GM21737 (cell line): ENCODE data around the gene MAN2B2.

ENCODE experiments used
- ATAC-seq: cut with Tn5 transposase; IDR thresholded peaks from one replicate; pipeline ENCODE4 v1.9.1; 2021; ENCODE audit warnings: mild to moderate bottlenecking, moderate library complexity; ENCODE audit not compliant: unreplicated experiment

MAN2B2 gene

DNA sequence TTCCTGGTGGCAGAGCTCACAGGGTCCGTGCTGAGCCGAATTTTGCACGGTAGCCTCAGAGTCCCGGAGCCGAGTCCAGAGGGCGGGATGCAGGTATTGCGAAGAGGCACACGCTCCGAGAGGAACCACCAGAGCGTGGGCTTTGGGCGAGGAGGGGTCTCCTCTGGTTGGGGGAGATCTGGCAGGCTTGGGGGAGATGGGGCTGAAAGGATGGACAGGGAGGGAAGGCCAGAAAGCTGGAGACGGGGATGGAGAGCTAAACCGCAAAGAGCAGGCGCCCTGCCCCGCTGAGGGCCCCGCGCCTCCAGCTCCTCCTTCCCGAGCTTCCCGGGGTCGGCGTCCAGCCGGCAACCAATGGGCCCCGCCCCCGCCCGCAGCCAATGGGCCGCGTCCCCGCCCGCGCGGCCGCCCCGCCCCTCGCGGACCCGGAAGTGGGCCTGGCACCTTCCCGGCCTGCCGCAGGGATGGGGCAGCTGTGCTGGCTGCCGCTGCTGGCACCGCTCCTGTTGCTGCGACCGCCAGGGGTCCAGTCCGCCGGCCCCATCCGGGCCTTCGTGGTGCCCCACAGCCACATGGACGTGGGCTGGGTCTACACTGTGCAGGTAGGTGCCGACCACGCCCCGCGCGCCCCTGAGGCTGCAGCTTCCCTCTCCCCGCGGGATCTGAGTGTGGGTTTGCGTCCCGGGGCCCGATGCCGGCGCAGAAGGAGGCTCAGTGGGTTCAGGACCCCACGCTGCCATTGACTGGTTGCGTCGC, at the start of gene MAN2B2:
TSS of gene MAN2B2 (plus strand) at position 443 of the 756 bp plus-strand sequence. CDS start at position 465, 22 bp downstream.
- ATAC-seq: peak; percentile 90

- no peak for ATAC-seq
These were observed 49.5 kb upstream of the MAN2B2 start for GRCh38 chr4:6525474-6525873.

- ATAC-seq: no peak
These were observed 48.8 kb upstream of the MAN2B2 start for GRCh38 chr4:6526156-6526555.

- no peak for ATAC-seq
These were observed 48.3 kb upstream of the MAN2B2 start for GRCh38 chr4:6526671-6527091.

DNA sequence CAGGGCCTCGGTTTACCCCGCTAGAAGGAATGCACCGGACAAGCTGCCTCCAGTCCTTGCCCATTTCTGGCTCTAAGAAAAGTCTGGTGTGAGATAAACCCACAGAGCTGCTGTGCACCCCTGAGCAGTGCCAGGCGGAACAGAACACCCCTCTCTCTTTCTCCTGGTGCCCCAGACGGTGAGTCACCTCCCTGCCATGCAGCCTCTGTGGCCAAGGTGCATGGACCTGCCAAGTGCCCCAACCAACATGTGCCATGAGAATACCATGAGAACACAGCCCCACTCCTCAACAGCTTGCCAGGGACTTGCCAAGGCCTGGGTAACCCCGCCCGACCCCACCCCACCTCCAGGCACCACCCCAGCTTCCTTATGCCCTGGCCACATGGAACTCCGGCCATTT, 47.7 kb upstream of the MAN2B2 start:
- no peak for ATAC-seq

DNA sequence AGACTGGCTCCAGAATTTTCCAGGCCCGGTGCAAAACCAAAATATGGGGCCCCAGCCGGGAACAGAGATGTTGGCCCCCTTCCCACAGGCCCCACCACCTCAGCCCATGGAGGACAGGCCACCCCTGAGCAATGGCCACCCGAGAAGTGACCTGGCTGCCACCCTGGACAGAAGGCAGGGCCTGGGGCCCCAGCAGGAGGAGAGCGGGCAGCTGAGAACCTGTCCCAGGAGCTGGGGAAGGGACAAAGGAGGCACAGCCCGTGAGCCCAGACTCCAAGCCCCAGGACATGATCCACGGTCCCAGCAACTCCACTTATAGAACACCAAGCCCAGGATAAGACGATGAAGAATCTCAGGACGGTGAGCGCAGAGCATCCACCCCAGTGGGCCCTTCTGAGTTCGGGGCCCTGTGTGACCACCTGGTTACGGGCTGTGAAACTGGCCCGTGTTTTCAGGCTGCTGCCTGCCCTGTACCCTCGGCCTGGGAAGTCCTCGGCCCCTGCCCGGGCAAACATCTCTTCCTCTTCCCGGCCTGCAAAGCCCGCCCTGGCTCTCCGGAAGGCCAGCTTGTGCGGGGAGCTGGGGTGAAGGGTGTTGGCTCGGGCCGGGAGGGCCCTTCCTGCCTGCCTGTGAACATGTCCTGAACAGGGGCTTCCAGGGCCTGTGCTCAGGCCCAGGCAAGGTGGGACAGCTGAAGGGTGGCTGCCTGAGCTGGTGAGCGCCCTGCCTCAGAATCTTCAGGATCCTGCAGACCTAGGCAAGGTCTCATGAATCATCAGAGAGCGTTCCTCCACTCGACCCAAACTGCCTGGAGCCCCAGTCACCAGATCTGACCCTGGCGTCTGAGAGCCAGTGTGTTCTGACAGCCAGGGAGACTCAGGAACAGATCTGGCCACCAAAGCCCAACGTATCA, 47.0 kb upstream of the MAN2B2 start:
- no peak for ATAC-seq

GRCh38 chr4:6529021-6529420, 46.0 kb upstream of the MAN2B2 start:
- ATAC-seq: no peak

GRCh38 chr4:6530301-6530700, 44.7 kb upstream of the MAN2B2 start:
- ATAC-seq: no peak

DNA sequence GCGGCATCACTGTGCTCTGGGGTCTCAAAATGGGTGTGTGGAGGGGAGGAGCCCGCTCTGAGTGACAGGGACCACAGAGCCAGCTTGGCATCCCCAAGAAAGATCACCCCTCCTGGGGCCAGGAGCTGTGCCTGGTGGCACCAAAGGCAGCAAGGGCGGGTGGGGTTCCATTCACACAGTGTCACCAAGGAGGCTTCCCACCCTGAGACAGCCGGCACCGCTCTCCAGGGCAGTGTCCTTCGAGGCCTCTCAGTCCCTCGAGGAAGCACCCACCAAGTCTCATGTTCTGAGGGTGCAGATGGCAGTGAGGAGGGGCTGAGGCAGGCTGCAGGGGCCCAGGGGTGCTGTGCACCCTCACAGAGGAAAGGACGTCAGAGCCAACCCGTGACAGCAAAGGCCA, 44.0 kb upstream of the MAN2B2 start:
- ATAC-seq: no peak

DNA sequence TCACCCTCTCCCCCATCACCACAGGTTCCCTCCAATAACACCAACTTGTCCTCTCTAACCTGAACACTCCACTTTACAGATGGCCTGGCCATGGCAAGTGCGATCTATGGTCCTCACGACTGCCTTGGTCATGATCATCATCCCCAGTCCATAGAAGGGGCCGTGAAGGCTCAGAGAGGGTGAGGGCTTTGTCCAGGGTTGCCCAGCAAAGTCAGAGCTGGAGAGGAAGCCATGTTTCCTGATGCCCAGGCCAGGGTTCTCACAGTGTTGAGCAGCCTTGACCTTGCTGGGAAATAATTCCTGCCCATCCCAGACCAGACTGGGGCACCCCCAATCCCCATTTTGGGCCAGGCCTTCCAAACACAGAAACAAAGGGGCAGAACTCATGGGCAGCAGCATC, 42.9 kb upstream of the MAN2B2 start:
- ATAC-seq: no peak

GRCh38 chr4:6532658-6533057, 42.3 kb upstream of the MAN2B2 start:
- ATAC-seq: no peak

DNA sequence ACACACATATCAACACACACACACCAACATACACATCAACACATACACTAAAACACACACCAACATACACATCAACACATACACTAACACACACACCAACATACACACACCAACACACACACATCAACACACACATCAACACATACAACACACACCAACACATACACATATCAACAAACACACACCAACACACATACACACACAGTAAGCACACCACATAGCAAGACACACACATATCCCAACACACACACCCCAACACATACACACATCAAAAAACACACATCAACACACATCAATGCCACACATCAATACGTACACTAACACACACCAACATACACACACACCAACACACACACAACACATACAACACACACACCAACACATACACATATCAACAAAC, 40.9 kb upstream of the MAN2B2 start:
- no peak for ATAC-seq

GRCh38 chr4:6534618-6535328, 40.2 kb upstream of the MAN2B2 start:
- ATAC-seq: no peak

GRCh38 chr4:6535329-6535692, 39.7 kb upstream of the MAN2B2 start:
- no peak for ATAC-seq

DNA sequence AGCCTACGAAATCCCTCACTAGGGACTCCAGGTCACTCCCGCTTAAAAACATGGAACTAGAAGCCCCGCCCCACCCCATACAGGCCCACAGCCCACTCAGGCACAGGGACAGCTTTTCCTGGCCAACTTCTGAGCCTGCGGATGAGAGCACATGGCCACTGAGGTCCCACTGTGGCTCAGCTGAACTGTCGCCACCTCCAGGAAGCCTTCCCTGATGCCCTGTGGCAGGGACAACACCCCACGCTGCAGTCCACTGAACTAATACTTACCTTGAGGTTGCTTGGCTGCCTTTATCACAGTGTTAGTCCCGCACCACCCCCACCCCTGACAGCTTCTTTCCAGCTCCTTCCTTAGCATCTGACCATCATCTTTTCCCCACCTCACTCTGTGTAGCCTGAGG, 39.3 kb upstream of the MAN2B2 start:
- ATAC-seq: no peak

- no peak for ATAC-seq
These were observed 36.9 kb upstream of the MAN2B2 start for GRCh38 chr4:6538111-6538510.

GRCh38 chr4:6538575-6538974, 36.4 kb upstream of the MAN2B2 start:
- ATAC-seq: no peak

- no peak for ATAC-seq
These were observed 35.8 kb upstream of the MAN2B2 start for GRCh38 chr4:6539009-6539764.

DNA sequence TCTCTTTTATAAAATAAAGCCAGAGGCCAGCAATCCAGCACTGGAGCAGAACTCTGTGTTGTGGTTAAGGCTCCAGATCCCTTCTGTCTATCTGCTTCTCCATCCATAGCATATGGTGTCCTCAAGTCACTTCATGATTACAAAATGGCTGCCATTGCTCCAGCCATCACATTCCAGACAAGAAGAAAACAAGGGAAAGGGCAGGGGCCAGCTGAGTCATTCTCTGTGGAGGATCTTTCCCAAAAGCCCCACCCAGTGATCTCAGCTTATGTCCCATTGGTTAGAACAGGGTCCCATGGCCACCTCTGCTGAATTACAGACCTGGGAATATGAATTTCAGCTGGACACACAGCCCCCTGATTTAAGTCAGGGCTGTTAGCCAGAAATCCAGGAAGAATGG, 34.1 kb upstream of the MAN2B2 start:
- ATAC-seq: no peak

GRCh38 chr4:6541789-6542188, 33.2 kb upstream of the MAN2B2 start:
- no peak for ATAC-seq

- ATAC-seq: no peak
These were observed 32.0 kb upstream of the MAN2B2 start for GRCh38 chr4:6542951-6543350.
